HS-5 (cell line): ENCODE results near the gene HEXA.

Experiments
- DNase-seq: peaks from one replicate; pipeline ENCODE4 v3.0.0-alpha.2; 2012; ENCODE audit warnings: low read depth

HEXA gene

DNA sequence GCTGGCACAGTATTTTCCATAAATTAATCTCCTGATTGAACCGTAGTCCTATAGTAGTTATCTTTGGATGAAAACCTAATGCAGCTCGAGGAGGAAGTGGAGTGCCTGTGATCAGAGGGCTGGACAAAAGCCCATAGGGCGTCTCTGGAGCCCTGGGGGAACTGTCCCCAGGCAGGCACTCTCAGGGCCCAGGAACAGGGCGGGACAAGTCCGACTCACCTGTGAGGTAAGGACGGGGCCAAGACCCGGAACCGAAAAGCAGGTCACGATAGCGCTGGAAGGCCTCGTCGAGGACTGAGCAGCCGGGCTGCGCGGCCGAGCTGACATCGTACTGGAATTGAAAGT is 341 bp downstream of the HEXA start:
- no peak for DNase-seq

DNA sequence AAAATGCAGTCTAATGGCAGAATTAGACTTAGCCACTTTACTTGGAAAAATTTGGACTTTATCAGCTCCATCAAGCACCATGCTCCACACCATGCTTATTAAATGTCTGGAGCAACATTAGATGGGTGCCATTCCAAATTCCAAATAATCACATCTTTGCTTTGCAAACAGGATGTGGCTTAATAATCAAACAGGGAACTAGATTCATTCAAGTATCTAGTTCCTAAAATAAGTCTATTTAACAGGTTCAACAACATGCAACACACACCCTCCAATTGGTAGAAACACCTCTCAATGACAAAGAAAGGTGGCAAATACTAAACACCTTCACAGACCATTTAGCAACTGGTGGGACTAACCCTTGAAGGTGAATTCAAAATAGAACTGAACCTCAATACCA is 3.5 kb downstream of the HEXA start:
- DNase-seq, result no peak

DNA sequence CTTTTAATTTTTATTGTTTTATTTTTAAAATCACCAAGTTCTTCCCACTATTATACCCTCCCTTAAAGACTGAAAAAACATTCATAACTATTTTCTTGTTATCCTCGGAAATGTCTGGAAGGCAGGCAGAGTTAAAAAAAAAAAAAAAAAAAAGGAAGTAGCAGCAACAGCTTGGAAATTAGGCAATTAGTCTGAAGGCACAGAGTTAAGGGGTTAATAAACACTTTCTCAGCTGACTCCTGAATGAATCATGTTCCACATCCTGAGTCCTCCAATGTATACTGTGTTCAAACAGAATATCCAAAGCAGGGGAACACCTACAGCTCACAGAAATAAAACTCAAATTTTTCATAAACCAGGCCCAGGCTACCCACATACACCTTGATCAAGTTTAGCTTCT is 5.8 kb downstream of the HEXA start:
- no peak for DNase-seq

DNA sequence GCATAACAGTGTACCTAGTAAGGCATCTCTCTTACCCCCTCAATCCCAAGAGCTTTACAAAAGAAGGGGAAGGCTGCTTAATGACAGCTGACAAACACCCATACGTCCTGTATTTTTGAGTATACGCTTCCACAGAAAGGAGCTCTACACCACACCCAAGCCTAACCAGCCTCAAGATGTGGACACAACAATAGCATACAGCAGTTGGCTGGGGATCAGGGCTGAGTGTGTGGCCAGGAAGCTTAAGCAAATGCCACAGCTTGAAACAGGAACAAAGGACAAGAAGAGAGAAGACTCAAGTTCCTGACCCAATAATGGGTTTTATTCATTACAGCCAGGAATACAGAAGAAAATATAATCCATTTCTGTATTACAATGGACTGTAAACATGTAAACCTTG is 6.9 kb downstream of the HEXA start:
- DNase-seq, result no peak

DNA sequence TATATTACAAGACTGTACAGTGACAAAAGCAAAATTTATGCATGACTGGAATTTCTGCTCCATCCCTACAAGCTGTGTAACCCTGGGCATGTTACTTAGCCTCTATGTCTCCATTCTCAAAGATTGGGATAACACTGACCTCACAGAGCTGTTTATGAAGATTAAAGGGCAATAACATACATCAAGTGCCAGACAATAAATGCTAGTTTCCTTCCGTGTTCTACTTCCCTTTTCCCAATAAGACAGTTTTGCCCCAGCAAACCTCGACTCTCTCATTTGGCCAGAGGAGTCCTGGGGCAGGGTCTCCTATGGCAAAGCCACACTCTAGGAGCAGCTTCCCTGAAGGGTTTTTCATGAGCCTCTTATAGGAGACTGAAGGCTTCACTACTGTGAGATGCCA is 7.5 kb downstream of the HEXA start:
- no peak for DNase-seq

DNA sequence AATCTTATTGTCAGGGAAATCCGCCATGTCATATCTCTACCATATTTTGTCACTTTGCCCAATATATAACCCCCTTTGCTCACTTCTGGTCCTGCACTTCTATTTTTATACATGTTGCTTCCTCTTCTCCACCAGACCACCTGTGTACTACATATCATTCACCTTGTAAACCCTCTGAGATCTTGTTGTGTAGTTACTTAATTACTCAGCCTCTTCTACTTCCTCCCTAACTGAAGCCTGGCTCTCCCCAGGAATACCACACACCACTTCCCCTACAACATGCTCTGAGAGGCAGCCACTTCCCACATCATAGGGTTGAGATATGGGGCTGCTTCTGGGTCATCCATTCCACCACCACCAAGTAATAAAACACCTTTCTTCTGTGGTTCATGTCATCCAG is 10.0 kb downstream of the HEXA start:
- DNase-seq, result no peak

DNA sequence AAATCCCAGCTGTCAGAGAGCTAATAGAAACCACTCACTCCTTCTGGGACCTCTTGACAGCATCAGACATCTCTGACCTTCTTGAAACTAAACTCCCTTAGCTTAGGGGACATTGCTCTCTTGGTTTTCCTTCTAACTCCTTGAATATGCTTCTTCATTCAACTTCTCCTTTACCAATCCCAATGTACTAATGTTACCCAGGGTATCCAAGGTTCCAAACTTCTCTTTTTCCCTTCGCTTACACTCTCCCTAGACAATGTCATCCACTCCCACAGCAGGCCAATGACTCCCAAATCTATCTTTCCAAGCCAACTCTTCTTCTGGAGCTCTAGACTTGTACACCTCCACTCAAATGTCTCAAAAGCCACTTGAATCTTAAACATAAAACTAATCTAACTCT is 14.6 kb downstream of the HEXA start:
- DNase-seq, result no peak

DNA sequence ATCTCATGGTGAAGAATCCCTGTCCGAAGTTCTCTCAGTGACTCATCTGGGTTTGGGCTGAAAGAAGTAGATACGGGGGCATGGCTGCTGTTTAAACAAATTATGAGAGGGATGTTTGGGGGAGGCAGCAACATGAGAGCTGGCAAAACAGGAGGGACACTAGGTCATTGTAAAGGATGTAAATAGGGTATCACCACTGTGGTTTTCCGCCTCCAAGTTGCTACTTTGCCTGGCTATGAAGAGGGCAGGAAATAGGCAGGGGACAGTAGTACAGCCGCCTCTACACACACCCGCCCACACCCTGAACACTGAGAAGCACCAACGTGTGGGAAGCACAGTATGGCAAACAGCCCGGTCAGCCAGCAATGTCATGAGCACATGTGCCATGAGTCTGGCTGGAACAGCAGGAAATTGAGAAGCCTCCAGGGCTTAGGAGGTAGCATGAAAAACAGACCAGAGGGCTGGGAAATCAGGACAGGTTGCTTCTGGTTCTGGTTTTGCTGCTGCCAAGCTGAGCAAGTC is 17.1 kb downstream of the HEXA start:
- DNase-seq, result no peak

DNA sequence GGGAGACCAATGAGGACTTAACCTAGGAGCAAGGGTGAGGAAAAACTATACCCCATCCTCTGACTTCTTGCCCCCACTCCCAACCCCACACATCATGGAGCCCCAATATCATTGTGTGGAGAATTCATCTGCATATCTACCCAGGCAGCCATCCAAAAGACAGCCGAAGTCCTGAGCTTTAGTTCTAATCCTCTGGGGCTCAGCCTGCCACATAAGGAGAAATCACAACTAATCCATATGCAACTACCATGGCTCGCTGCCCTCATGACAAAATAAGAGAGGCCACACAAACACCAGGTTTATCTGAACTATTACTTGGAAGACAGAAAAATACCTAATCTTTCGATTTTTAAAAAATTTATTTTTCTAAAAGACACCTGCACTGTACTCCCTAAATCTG is 17.7 kb downstream of the HEXA start:
- no peak for DNase-seq

DNA sequence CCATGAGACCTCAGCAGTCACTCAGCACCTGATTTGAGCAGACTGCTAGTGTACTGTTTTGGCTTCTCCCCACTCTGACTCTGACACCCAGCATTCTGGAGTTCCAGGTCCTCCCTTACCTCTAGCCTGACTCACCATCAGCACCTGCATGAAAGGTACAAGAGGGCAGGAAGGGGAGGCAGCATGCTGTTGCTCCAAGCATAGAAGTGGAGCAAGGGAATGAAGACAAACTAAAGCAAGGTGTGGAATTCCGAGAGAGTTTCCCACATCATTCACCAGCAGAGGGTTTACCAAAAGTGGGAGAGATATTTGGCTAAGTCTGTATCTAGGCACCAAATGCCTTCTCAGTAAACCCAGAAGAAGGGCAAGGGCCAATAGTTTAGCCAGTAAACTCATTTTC is 21.3 kb downstream of the HEXA start:
- DNase-seq, result no peak

DNA sequence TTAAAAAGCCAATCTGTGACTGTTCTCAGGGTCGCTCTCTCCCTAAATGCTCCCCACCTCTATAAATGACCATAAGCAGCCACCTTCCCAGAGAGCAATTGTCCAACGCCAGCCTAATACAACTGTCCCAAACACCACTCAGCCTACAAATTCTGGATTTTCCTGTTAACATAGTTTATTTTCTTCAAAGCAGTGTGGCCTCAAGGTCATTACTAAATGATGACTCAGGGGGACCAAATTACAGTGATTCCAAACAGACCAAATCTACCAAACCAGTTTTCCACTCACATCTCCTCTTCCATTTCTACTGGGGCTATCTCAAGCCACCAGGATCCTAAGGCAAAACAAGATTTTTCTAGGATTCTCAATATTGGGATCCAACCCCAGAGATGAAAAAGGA is 22.5 kb downstream of the HEXA start:
- no peak for DNase-seq

DNA sequence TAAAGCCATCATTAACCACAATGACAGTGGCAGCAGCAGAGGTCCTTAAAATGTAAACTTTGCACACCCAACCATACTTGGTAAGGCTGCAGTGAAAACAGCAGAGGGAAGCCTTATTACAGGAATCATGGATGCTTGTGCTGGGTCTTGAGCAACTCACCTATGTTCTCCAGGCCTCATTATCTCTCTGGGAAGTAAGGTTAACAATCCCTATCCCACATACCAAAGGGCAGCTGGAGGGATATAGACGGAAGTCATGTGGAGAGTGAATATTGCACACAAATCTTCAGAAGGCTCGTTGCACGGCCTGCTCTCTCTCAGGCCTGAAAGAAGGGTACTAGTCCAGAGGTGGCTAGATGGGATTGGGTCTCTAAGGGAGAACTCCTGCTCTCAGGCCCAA is 30.0 kb downstream of the HEXA start:
- DNase-seq, result no peak

DNA sequence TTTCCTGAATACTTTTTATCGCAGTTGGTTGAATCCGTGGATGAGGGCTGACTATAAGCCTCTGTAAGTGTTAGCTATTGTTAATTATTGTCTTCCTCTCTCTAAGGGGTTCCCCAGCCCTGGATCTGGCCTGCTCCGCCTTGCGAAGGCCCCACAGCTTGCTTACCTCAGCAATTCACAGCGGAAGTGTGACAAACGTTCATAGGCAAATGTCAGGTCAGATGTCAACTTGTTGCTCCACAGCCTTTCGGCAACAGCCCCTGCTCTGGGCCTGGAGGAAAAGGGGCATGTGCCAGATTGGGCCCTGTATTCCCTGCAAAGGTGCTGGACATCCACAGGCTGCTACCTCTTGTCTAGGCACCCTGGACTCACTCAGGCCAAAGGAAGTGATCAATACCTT is 30.5 kb downstream of the HEXA start:
- no peak for DNase-seq

DNA sequence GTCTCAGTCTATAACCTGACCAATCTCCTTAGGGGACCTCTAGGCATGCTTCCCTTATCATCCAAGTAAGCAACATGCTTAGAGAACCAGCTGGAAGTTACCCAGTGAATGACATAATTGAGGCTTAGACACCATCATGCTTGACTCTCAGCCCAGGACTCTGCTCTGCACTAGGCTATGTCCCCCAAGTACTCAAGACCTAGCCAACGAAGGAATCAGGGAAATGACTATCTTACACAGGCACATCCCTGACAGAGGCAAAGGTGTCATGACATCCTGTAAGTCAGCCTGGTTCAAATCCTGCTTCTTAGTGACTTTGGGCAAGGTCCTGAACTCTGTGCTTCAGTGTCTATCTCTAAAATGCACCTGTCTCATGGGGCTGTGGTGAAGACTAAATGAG is 31.2 kb downstream of the HEXA start:
- no peak for DNase-seq

DNA sequence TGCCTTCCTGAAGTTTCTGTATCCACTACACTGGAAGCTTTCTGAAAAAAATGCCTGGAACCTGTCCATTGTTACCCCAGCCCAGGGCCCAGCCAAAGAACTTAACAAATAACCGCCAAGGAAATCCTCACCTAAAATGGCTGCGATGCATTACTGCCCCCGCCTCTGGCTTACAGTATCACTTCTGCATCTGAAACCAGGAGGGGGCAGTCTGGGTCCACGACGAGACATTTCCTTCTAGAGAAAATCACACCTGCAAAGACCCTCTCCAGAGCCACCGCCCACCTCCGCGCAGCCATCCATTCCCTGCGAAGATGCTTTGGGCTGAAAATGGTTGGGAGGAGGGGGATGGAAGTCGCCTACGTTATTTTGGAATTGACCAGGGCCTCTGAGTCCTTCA is 33.4 kb downstream of the HEXA start:
- no peak for DNase-seq

DNA sequence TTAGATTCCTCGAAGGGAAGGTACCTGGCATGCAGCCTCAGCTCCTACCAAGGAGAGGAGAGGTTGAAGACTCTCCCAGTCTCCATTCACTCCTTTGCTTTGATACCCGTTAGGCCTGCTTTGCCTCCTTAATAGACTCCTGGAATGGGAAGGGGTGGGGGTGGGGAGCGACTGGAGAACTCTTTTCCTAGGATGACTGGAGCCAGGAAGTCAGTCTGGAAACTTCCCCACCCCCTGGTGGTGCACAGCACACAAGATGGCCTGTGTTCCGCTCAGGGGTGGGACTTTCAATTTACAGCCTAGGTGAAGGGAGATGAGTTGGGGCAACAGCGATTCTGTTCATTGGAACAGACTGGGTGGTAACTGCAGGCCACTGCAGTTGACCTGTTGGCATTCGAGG is 34.5 kb downstream of the HEXA start:
- no peak for DNase-seq

DNA sequence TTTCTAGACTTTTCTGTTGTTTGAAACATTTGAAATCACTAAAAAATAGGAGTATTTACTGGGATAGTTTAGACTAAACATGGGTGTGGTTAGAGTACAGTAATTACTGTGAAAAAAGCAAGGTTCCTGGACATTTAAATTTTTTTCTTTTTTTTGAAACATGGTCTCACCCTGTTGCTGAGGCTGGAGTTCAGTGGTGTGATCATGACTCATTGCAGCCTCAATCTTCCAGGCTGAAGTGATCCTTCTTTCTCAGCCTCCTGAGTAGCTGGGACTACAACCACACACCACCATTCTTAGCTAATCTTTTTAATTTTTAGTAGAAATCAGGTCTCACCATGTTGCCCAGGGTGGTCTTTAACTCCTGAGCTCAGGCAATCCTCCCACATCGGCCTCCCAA is 35.4 kb downstream of the HEXA start:
- no peak for DNase-seq

DNA sequence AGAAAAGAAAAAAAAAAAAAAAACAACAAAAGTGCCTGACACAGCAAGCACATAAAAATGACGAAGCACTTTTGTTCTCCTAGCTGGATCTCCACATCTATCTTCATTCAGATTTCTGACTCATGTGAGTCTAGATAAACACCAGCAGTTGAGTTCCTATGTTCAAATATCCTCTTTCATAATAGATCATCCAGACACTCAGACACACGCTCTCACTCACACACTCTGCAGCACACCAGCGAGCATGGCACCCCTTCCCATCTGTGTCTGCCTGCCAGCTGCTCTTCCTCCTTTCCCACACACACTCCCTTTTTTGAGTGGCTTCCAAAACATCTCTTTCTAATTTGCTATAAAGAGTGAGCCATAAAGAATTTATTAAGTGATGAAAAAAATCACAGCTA is 36.0 kb downstream of the HEXA start:
- peak; percentile 65 for DNase-seq

DNA sequence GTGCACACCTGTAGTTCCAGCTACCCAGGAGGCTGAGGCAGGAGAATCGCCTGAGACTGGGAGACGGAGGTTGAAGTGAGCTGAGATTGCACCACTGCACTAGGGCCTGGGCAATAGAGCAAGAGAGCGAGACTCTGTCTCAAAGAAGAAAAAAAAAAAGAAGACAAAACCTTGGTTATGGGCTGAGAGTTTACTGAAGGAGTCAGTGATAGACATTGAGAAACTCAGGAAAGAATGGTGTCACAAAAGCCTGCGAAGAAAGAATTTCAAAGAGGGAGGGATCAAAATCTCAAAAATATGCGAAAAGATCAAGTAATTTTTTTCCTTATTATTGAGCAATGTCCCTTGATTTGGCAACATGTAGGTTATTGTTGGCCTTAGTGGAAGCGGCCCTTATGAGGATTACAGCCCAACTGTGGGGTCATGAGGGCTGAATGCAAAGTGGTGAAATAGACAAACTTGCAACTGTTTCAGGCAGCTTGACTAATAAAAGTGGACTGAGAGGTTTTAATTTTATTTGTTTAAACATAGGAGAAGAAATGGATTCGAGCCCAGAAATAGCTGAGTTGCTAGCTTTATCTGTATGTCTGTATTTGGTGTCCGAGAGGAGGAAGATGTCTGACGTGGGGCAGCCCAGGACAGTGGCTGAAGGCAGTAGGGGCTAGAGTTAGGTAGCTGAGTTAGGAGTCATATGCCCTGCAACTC is 37.0 kb downstream of the HEXA start:
- DNase-seq, result no peak

DNA sequence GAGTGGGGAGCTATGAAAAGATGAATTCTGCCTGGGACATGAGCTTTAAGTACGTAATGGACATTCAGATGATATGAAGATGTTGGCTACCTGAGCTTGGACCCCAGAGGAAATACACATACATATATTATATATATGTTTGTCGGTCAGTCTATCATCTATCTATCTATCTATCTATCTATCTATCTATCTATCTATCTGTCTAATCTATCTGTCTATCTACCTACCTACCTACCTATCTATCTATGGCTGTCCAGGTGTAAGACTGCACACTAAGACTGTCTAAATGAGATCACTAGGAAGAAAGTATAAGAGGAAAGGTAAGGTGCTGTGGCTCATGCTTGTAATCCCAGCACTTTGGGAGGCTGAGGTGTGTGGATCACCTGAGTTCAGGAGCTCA is 37.7 kb downstream of the HEXA start:
- no peak for DNase-seq

DNA sequence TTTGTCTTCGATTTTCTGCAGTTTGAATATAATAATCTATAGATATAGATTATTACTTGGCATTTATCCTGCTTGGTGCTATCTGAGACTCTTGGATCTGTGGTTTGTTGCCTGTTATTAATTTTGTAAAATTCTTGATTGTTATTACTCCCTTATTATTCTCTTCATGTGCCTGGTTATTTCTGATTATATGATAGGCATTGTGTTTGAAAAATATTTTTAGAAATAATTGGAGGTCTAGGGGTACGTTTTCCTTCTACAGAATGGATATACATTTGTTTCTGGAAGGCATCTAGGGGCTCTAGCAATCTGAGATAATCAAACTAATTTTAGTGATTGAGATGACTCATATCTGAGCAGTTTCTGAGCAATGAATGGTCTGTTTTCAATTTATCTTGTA is 41.0 kb downstream of the HEXA start:
- no peak for DNase-seq

DNA sequence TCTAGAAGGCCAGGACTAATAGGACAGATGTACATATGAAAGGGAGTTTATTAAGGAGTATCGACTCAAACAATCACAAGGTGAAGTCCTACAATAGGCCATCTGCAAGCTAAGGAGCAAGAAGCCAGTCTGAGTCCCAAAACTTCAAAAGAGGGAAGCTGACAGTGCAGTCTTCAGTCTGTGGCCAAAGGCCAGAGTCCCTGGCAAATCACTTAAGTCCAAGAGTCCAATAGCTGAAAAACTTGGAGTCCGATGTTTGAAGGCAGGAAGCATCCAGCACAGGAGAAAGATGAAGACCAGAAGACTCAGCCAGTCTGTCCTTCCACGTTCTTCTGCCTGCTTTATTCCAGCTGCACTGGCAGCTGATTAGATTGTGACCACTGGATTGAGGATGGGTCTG is 44.8 kb downstream of the HEXA start:
- no peak for DNase-seq

DNA sequence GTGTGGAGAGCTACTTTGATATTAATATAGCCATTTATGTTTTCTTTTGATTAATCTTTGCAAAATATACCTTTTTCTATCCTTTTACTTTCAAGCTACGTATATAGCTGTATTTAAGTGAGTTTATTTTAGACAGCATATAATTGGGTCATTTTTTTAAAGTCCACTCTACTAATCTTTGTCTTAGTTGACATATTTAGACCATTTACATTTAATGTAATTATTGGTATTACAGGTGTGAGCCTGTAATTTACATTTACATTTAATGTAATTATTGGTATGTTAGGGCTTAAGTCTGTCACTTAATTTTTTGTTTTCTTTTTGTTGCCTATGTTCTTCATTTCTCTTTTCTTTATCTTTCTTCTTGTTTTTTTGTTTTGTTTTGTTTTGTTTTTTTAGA is 52.1 kb downstream of the HEXA start:
- DNase-seq, result no peak

DNA sequence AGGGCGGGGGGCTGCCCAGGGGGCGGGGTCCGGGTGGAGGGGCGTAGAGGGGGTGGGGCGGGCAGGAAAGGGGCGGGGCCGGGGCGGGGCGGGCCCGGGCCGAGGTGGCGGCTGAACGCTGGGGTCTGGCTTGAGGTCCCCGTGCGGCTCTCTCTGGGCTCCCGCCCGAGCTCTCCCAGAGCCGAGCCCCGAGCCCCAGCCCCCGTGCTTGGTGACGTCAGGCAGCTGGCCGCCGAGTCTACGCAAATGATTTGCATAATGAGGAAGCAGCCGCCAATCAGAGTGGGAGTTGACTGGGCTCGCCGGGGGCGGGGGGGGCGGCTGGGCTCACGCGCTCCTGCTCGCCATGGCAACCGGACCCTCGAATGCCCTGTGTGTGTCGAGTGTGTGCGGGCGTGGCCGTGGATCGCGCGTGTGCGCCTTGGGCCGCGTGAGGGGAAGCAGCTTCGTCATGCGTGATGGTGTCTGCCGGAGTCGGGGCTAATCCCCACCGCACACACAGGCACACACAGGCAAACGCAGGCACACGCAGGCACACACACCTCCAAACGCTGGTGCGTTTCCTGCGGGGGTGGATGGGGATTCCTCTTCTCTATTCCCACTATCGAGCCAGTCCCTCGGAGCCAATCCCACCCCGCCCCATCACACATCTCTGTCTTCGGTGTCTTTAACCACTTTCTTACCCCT is 55.7 kb downstream of the HEXA start, which contains the start of gene CELF6:
TSS of gene CELF6 (minus strand) at position 173 of the 687 bp plus-strand sequence. CDS start 283 bp downstream, outside the sequence.
- DNase-seq, result no peak
